AG09319 (cell line): ENCODE results near the gene TAS2R60.
"Not testable (repeated sequence)": the region's sequence is repeated elsewhere in the genome, so short reads cannot be mapped to it uniquely, and the experiment has no call there.

Experiments used
- DNase-seq: peaks from one replicate; pipeline ENCODE4 v3.0.0-alpha.2; 2010; ENCODE audit warnings: low read depth; ENCODE audit errors: extremely low read depth
- TF ChIP-seq, protein P1 (sequence below): IDR thresholded peaks from 2 replicates; pipeline ENCODE4 v1.5.1; 2011; ENCODE audit warnings: low read depth, mild to moderate bottlenecking, inconsistent platforms, low read length, moderate library complexity

TAS2R60 gene

DNA sequence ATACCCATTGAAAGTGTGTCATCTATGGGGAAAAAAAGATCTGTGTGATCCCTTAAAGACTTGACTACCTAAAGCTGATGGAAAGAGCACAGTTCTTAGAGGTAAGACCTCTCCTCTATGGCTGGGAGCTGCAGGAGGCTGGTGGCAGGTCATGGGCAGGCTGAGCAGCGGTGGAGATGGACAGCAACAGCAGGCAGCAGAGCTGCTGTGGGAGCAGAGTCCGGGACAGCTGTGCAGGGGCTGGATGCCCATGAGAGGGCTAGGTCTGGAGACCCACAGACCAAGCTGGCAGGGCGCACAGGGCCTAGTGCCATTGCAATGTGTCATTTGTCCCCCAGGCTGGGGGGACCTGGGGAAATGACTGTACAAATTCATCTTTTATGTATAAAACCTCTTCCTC is 21.2 kb upstream of the TAS2R60 start:
- no peak for DNase-seq
- TF ChIP-seq, protein P1, sequence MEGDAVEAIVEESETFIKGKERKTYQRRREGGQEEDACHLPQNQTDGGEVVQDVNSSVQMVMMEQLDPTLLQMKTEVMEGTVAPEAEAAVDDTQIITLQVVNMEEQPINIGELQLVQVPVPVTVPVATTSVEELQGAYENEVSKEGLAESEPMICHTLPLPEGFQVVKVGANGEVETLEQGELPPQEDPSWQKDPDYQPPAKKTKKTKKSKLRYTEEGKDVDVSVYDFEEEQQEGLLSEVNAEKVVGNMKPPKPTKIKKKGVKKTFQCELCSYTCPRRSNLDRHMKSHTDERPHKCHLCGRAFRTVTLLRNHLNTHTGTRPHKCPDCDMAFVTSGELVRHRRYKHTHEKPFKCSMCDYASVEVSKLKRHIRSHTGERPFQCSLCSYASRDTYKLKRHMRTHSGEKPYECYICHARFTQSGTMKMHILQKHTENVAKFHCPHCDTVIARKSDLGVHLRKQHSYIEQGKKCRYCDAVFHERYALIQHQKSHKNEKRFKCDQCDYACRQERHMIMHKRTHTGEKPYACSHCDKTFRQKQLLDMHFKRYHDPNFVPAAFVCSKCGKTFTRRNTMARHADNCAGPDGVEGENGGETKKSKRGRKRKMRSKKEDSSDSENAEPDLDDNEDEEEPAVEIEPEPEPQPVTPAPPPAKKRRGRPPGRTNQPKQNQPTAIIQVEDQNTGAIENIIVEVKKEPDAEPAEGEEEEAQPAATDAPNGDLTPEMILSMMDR: no peak

DNA sequence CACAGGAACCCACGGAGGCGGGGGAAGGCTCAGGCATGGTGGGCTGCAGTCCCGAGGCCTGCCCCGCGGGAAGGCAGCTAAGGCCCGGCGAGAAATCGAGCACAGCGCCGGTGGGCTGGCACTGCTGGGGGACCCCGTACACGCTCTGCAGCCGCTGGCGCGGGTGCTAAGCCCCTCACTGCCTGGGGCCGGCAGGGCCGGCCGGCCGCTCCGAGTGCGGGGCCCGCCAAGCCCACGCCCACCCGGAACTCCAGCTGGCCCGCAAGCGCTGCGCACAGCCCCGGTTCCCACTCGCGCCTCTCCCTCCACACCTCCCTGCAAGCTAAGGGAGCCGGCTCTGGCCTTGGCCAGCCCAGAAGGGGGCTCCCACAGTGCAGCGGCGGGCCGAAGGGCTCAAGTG is 18.8 kb upstream of the TAS2R60 start:
- not testable (repeated sequence) for DNase-seq

DNA sequence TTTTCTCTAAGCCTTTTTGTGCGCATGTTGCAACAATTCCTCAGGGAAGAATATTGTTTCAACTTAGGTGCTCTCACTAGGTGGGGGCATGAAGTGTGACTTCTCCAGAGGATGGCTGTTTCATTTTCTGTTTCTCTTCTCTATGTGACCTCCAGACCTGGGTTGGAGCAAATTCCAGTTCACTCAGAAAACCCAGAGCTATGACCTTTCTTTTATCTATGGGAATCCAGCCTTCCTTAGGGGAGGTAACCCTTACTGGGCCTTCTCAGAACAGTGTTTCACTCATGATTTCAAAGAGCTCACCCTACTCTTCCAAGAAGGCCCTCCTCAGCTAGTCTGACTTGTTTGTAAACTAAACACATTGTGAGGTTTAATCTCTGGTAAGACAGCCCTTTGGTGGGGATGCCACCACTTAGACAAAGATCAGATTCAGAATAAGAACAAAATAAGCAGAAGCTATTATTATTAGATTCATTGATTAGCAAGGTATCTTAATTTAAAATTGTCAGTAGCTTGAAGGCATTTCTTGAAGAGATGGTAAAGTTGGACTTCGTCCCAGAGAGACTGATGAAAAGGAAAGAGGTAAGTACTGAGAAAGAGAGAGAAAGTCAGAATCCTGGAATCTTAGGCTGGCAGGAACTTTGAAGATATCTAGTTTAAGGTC is 16.6 kb upstream of the TAS2R60 start:
- DNase-seq: no peak
- TF ChIP-seq, protein P1: no peak

DNA sequence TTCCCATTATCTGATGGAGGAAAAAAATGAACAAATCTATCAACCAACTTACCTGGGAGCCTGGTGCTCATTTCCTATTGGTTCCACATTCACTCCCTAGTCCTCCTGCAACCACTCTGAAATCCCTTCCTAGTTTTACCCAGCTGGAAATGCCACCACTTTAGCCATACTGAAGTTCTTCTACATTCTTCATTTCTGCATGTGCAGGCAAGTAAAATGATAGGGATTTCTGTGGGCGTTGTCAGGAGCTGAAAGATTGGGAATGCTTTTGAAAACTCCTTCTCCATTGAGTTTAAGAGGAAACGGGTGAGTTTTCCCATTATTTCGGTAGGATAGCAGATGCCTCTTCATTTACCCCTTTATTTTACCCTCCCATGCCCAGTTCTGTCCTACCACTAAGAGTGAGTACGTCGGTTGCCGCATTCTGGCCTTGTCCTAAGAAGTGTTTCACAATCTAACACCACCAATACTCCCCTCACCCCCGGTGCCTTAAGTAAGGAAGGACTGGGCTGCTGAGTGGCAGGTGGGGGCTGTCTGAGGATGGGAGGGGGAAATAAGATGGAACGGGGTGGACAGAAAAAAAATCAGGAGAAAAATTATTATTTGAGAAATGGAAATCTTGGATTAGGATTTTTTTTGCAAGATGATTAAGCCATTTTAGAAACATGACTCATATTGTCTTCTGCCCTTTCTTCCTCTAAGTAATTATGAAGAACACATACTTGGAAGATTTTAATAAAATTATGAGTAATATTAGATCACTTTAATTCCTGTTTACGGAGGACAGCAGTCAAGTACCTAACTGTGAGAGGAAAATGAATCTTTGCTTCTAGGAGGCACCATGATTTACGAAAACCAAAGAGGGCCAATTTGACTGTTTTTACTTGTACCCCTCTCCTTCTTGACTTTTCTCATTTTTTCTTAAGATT is 13.2 kb upstream of the TAS2R60 start:
- TF ChIP-seq, protein P1: no peak
- DNase-seq: no peak

DNA sequence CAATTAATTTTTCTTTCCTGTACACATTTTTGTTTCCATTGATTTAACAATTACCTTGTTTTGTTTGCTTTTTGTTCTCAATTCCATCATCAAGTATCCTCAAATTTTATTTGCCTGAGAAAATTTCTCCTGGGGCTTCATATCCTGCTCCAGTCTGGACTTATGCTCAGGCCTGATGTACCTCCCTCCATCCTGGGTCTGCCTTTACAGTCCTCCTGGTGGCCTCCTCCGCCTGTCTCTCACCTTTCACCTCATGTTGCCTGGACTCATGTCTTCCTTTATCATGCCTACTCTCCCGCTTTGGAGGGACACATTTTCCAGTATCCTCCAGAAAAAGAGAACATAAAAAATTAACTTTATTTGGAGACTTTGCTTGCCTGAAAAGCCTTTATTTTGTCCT is 12.1 kb upstream of the TAS2R60 start:
- TF ChIP-seq, protein P1: no peak
- DNase-seq: no peak

DNA sequence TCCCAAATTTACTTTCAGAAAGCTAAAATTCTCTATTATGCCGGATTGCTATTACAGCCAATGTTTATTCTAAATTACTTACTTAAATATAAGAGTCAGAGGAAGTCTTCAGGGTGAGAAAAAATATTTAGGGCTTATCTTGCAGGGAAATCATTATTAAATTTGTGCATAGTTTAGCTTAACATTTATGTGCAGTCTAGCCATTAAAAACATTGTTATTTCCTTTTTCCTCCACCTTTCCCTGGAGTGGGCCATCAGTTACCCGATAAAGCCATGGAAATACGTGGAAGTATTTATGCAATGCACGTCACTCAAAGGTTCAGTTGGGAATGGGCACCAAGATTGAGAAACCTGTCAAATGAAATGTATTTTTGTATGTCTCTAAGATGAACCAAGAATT is 9.5 kb upstream of the TAS2R60 start:
- no peak for DNase-seq
- TF ChIP-seq, protein P1: no peak

DNA sequence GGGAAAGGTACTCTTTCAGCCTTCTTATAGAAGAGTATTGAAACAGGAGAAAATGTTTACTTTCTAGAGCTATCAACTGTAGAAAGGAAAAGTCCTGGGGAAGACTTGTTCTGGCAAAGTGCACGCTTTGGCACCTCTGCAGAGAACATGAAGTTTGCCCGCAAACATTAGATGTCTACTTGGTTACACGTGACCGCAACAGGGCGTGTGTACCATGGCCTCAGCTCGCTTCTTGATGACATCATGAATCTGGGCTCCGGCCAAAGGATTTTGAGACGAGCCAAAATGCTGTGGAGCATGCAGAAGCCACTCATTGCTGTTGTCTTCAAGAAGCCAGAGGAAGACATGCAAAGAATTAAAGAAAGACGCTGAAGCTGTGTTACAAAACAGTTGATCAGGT is 8.6 kb upstream of the TAS2R60 start:
- peak; percentile 79 for DNase-seq
- TF ChIP-seq, protein P1: no peak
